Liver (tissue), 9 donors: ENCODE results near the gene OST4. TPM values are rescaled to one million over a fixed set of nuclear protein-coding genes. Genes with fewer than 3 reads are reported as not detected.

ENCODE experiments used
- DNase-seq: peaks from one replicate; pipeline ENCODE4 v3.0.0-alpha.2; 2017; ENCODE audit warnings: low spot score
- H3K27ac ChIP-seq, 2 donors: one replicate each; pipeline ENCODE4 v1.7.0; 2013; ENCODE audit warnings: inconsistent platforms in 2 of 2, low read length in 2 of 2, control low read depth in 1 of 2, low read depth in 1 of 2, mild to moderate bottlenecking in 1 of 2
- H3K27me3 ChIP-seq, 4 donors: one replicate each; pipeline versions ENCODE4 v1.6.1 to v1.7.0; 2013; ENCODE audit warnings: low read length in 3 of 4, inconsistent platforms in 1 of 4, mild to moderate bottlenecking in 1 of 4, moderate library complexity in 1 of 4; ENCODE audit not compliant: control insufficient read depth in 4 of 4, insufficient read depth in 4 of 4
- H3K36me3 ChIP-seq, 4 donors: one replicate each; pipeline versions ENCODE4 v1.6.1 to v1.7.0; 2013; ENCODE audit warnings: low read length in 3 of 4, mild to moderate bottlenecking in 3 of 4, low read depth in 1 of 4, moderate library complexity in 1 of 4; ENCODE audit not compliant: control insufficient read depth in 4 of 4, insufficient read depth in 3 of 4
- H3K4me1 ChIP-seq, 4 donors: one replicate each; pipeline versions ENCODE4 v1.6.1 to v1.7.0; 2013; ENCODE audit warnings: low read length in 3 of 4, mild to moderate bottlenecking in 3 of 4, moderate library complexity in 1 of 4; ENCODE audit not compliant: control insufficient read depth in 4 of 4, insufficient read depth in 4 of 4
- H3K4me3 ChIP-seq, 3 donors: one replicate each; pipeline versions ENCODE4 v1.6.1 to v1.7.0; 2013; ENCODE audit warnings: low read length in 3 of 3, control low read depth in 1 of 3, low read depth in 1 of 3, mild to moderate bottlenecking in 1 of 3
- H3K9ac ChIP-seq, 2 donors: one replicate each; pipeline ENCODE4 v1.7.0; 2013; ENCODE audit warnings: low read length in 2 of 2, mild to moderate bottlenecking in 2 of 2, moderate library complexity in 2 of 2, control low read depth in 1 of 2, low read depth in 1 of 2
- H3K9me3 ChIP-seq, 4 donors: one replicate each; pipeline versions ENCODE4 v1.6.1 to v1.7.0; 2013; ENCODE audit warnings: low read length in 3 of 4; ENCODE audit not compliant: control insufficient read depth in 4 of 4
- ATF3 ChIP-seq: IDR thresholded peaks from 2 replicates; pipeline ENCODE4 v1.6.1; 2016; ENCODE audit warnings: antibody characterized with exemption
- CTCF ChIP-seq: fragments of 150-350 bp; IDR thresholded peaks from 2 replicates; pipeline ENCODE4 v1.5.1; 2017; ENCODE audit warnings: improper control_type of control experiment, low read depth, low read length; ENCODE audit not compliant: missing input control
- EGR1 ChIP-seq, 2 donors: IDR thresholded peaks; 2 replicates each; pipeline ENCODE4 v1.6.1; 2016 to 2018; ENCODE audit warnings: antibody characterized with exemption in 2 of 2, low read depth in 2 of 2
- GABPA ChIP-seq, 2 donors: IDR thresholded peaks in 1 of 2; conservative IDR thresholded peaks in 1 of 2; 2 replicates each; pipeline ENCODE4 v1.6.1; 2016; ENCODE audit warnings: antibody characterized with exemption in 2 of 2, mild to moderate bottlenecking in 1 of 2, moderate library complexity in 1 of 2
- HNF4A ChIP-seq, 2 donors: conservative IDR thresholded peaks; 2 replicates each; pipeline ENCODE4 v1.6.1; 2016; ENCODE audit warnings: antibody characterized with exemption in 2 of 2, mild to moderate bottlenecking in 2 of 2
- JUND ChIP-seq, 2 donors: IDR thresholded peaks; 2 replicates each; pipeline ENCODE4 v1.6.1; 2016; ENCODE audit warnings: antibody characterized with exemption in 2 of 2
- NR2F2 ChIP-seq: IDR thresholded peaks from 2 replicates; pipeline ENCODE4 v1.6.1; 2016; ENCODE audit warnings: antibody characterized with exemption
- REST ChIP-seq: IDR thresholded peaks from 2 replicates; pipeline ENCODE4 v1.6.1; 2016; ENCODE audit warnings: antibody characterized with exemption, mild to moderate bottlenecking
- RXRA ChIP-seq, 2 donors: IDR thresholded peaks; 2 replicates each; pipeline ENCODE4 v1.6.1; 2017 to 2018; ENCODE audit warnings: antibody characterized with exemption in 2 of 2, mild to moderate bottlenecking in 1 of 2
- TAF1 ChIP-seq: conservative IDR thresholded peaks from 2 replicates; pipeline ENCODE4 v1.6.1; 2016; ENCODE audit warnings: antibody characterized with exemption, mild to moderate bottlenecking
- YY1 ChIP-seq: IDR thresholded peaks from 2 replicates; pipeline ENCODE4 v1.6.1; 2016; ENCODE audit warnings: antibody characterized with exemption, mild to moderate bottlenecking
- WGBS: extraction: QIAGEN DNeasy Blood & Tissue Kit; methylation state at CpG from one replicate; pipeline ENCODE4 v1.1.7; 2013; 5-methylcytosine and 5-hydroxymethylcytosine counted together
- polyA plus RNA-seq, 2 donors: library from polyadenylated mRNA; stranded (reverse) in 1 of 2; unstranded in 1 of 2; fragments of 200-250 nt in 1 of 2; fragments of >200 nt in 1 of 2; fragmentation: Nextera tagmentation in 1 of 2; extraction: Ambion mirVana in 1 of 2; gene quantifications; one replicate each; pipeline versions ENCODE4 v1.2.1 to v1.2.3, GENCODE V29; 2013 to 2015
- total RNA-seq, 2 donors: library from RNA; depleted of rRNA; stranded (reverse); fragments of >200 nt; gene quantifications; one replicate each; pipeline ENCODE4 v1.2.3, GENCODE V29; 2014
- donor health status: healthy.
- donor health status: healthy.
- donor health status: healthy.
- donor health status: healthy.
- donor health status: healthy.

OST4 gene
- total and polyA plus RNA-seq, 4 donors, result 94.8 to 377 (median 206) TPM

GRCh38 chr2:27080140-27080469 lies 8.7 kb upstream of the OST4 start (continued):
- TF ChIP-seq CTCF (no peak), RXRA (IDR thresholded peaks at IDR 0.05) (no peak), NR2F2 (no peak), ATF3 (no peak), YY1 (no peak), TAF1 (no peak), HNF4A (conservative IDR thresholded peaks at IDR 0.05) (no peak), GABPA (IDR thresholded peaks at IDR 0.05 in 1 of 2, conservative IDR thresholded peaks at IDR 0.05 in 1 of 2) (no peak)

GRCh38 chr2:27079233-27080139 lies 8.0 kb upstream of the OST4 start:
- H3K4me1 ChIP-seq, result peaks cover 9 to 40% (median 15%) of the 10 kb centered on the region in 4 donors
- WGBS, result 79% methylated on average over 14 of the region's 14 CpGs

More at GRCh38 chr2:27079233-27080139, 8.0 kb upstream of the OST4 start:
- H3K4me3 ChIP-seq, result peak overlapping the region in 1 of 3 donors; percentile 37
- peak; percentile 33 for TF ChIP-seq NR2F2
- TF ChIP-seq REST, result no peak
- no peak for TF ChIP-seq EGR1 (IDR thresholded peaks at IDR 0.05; ENCODE audit: low read depth in 2 of 2)
- no peak for TF ChIP-seq GABPA (IDR thresholded peaks at IDR 0.05 in 1 of 2, conservative IDR thresholded peaks at IDR 0.05 in 1 of 2)
- no peak for TF ChIP-seq HNF4A (conservative IDR thresholded peaks at IDR 0.05)
- TF ChIP-seq ATF3, result no peak
- no peak for TF ChIP-seq YY1
- no peak for TF ChIP-seq RXRA (IDR thresholded peaks at IDR 0.05)
- TF ChIP-seq JUND (IDR thresholded peaks at IDR 0.05), result no peak
- no peaks in the 10 kb centered on the region for H3K9me3 ChIP-seq
- H3K9ac ChIP-seq, result peak overlapping the region in 1 of 2 donors; percentile 51
- peak overlapping the region; percentile 65 to 74 for H3K27ac ChIP-seq
- H3K36me3 ChIP-seq, result no peaks in the 10 kb centered on the region
- no peak for DNase-seq
- H3K27me3 ChIP-seq, result no peaks in the 10 kb centered on the region
